SIG-M5 treated with dmso at 0.1 percent for 504 hours (cell line): Measurements from ENCODE around the gene DNAJC27.

Experiments used
- DNase-seq: peaks from one replicate; lab custom pipeline; 2025; ENCODE audit not compliant: unreplicated experiment; lab: John Stamatoyannopoulos, UW

Gene DNAJC27

DNA sequence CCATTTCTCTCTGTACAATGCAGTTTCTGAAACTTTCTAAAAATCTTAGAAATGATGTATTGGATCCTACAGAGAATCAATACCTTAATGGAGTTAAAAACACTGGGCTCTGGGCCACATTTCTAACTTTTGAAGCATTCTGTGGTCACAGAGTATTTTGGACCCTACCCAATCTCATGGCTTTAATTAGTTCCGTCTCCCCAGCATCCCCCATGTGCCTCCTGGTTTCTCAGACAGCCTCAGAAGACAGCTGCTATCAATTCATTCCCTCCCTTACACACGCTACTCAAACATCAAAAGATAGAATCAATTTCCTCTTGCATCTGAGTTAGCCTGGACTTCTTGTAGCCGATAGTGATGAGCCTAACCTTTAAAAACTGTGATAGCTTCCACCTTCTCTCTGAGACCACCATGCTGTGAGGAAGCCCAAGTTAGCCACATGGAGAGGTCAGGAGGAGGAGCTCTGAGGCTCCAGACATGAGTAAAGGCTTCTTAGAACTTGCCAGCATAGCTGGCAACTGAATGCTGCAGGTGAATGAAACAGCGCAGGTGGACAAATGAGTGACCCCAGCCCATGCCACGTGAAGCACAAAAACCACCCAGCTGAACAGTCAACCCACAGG, 62.1 kb downstream of the DNAJC27 start:
- no peak for DNase-seq

- no peak for DNase-seq
Observed at GRCh38 chr2:24908461-24908901, 63.3 kb downstream of the DNAJC27 start.

DNA sequence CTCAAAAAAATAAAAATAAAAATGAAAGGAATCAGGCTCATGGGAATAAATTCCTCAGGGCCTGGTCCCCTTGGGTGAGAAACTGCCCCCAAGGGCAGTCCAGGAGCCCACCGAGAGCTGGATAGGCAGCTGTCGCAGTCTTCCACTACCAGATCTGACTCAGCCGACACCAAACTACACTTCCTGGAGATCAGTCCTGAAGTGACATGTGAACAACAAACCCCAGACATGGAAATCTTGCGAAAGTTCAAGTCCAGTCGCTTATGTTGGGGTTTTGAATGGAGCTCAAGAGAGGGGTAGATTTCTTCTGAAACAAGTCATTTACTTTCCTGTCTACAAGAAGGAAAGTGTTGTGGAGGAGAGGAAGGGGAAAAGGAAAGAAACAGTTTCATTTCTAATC, 64.6 kb downstream of the DNAJC27 start:
- DNase-seq = peak; percentile 35

- DNase-seq = no peak
Observed at GRCh38 chr2:24906466-24906865, 65.3 kb downstream of the DNAJC27 start.

- DNase-seq = no peak
Observed at GRCh38 chr2:24903161-24904103, 68.3 kb downstream of the DNAJC27 start.

GRCh38 chr2:24899361-24899910, 72.3 kb downstream of the DNAJC27 start:
- DNase-seq = no peak

GRCh38 chr2:24898122-24899109, 73.3 kb downstream of the DNAJC27 start:
- no peak for DNase-seq

GRCh38 chr2:24894750-24895149, 77.0 kb downstream of the DNAJC27 start:
- no peak for DNase-seq

DNA sequence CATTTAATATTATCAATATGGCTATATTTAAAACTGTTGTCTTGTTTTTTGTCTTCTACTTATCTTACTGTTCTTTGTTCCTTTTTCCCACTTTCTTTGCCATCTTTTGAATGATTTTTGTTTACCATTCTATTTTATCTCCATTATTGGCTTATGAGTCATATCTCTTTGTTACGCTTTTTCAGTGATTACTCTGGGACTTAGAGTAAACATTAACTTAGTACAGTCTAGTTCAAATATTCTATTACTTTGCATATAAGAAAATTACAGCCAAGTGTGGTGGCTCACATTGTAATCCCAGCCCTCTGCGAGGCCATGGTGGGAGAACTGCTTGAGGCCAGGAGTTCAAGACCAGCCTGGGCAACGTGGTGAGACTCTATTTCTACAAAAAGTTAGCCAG, 77.8 kb downstream of the DNAJC27 start:
- no peak for DNase-seq
